Measurements from ENCODE around the gene PRICKLE3. TPM values are rescaled to one million over a fixed set of nuclear protein-coding genes. Genes with fewer than 3 reads are reported as not detected.

Gene PRICKLE3
- total RNA-seq, 1 donor from 2014 or later: 14.2 TPM

- no peaks in the 10 kb centered on the region for H3K9me3 Mint-ChIP-seq (ENCODE audit: unreplicated experiment)
Observed at GRCh38 chrX:49204709-49205108, 18.5 kb upstream of the PRICKLE3 start.

GRCh38 chrX:49204017-49204416 is 17.8 kb upstream of the PRICKLE3 start:
- H3K4me3 ChIP-seq (ENCODE audit: insufficient read depth, low read depth, low read length): no peak overlapping the region
- no peaks in the 10 kb centered on the region for H3K36me3 ChIP-seq (ENCODE audit: insufficient read depth, low read length)
- no peaks in the 10 kb centered on the region for H3K27me3 ChIP-seq (ENCODE audit: insufficient read depth, low read length)
- FAIRE-seq: no peak
- H2AFZ ChIP-seq (ENCODE audit: low read depth, low read length): no peak overlapping the region
- H3K27ac ChIP-seq (ENCODE audit: low read depth, low read length): no peak overlapping the region
- Mint-ChIP-seq H3K36me3 (ENCODE audit: low read depth, unreplicated experiment) (no peaks in the 10 kb centered on the region), H3K4me1 (ENCODE audit: low read depth, unreplicated experiment) (no peaks in the 10 kb centered on the region), H3K27ac (ENCODE audit: unreplicated experiment) (no peak overlapping the region), H3K27me3 (ENCODE audit: low read depth, unreplicated experiment) (peaks cover 3% of the 10 kb centered on the region), H3K9me3 (ENCODE audit: unreplicated experiment) (no peaks in the 10 kb centered on the region), H3K4me3 (ENCODE audit: unreplicated experiment) (peak overlapping the region; percentile 40)
- H3K4me1 ChIP-seq (ENCODE audit: insufficient read depth, low read length): no peaks in the 10 kb centered on the region
- H4K20me1 ChIP-seq (ENCODE audit: insufficient read depth, low read length): no peaks in the 10 kb centered on the region
- H3K9me3 ChIP-seq (ENCODE audit: insufficient read depth, low read depth, low read length): no peaks in the 10 kb centered on the region
- TF ChIP-seq CTCF (IDR thresholded peaks at IDR 0.05; ENCODE audit: insufficient read depth, low read depth, low read length): no peak
- no peak for TF ChIP-seq EZH2 (IDR thresholded peaks at IDR 0.05; ENCODE audit: insufficient read depth, low read length)
- H3K79me2 ChIP-seq (ENCODE audit: insufficient read depth, low read length): no peaks in the 10 kb centered on the region
- H3K4me2 ChIP-seq (ENCODE audit: low read length): no peak overlapping the region
- H3K9ac ChIP-seq (ENCODE audit: low read length): no peak overlapping the region
- DNase-seq (ENCODE audit: low read depth): no peak

More at GRCh38 chrX:49204709-49205108, 18.5 kb upstream of the PRICKLE3 start:
- H3K36me3 ChIP-seq (ENCODE audit: insufficient read depth, low read length): no peaks in the 10 kb centered on the region
- Mint-ChIP-seq H3K27me3 (ENCODE audit: low read depth, unreplicated experiment) (peaks cover 2% of the 10 kb centered on the region), H3K4me1 (ENCODE audit: low read depth, unreplicated experiment) (no peaks in the 10 kb centered on the region), H3K36me3 (ENCODE audit: low read depth, unreplicated experiment) (no peaks in the 10 kb centered on the region), H3K27ac (ENCODE audit: unreplicated experiment) (no peak overlapping the region), H3K4me3 (ENCODE audit: unreplicated experiment) (no peak overlapping the region)
- DNase-seq (ENCODE audit: low read depth) (no peak), FAIRE-seq (no peak)
- H3K27ac ChIP-seq (ENCODE audit: low read depth, low read length): no peak overlapping the region
- H3K9me3 ChIP-seq (ENCODE audit: insufficient read depth, low read depth, low read length): no peaks in the 10 kb centered on the region
- no peaks in the 10 kb centered on the region for H4K20me1 ChIP-seq (ENCODE audit: insufficient read depth, low read length)
- no peak overlapping the region for H3K9ac ChIP-seq (ENCODE audit: low read length)
- H2AFZ ChIP-seq (ENCODE audit: low read depth, low read length): no peak overlapping the region
- TF ChIP-seq CTCF (IDR thresholded peaks at IDR 0.05; ENCODE audit: insufficient read depth, low read depth, low read length) (no peak), EZH2 (IDR thresholded peaks at IDR 0.05; ENCODE audit: insufficient read depth, low read length) (no peak)
- H3K79me2 ChIP-seq (ENCODE audit: insufficient read depth, low read length): no peaks in the 10 kb centered on the region
- no peak overlapping the region for H3K4me2 ChIP-seq (ENCODE audit: low read length)
- H3K4me3 ChIP-seq (ENCODE audit: insufficient read depth, low read depth, low read length): no peak overlapping the region
- no peaks in the 10 kb centered on the region for H3K27me3 ChIP-seq (ENCODE audit: insufficient read depth, low read length)
- no peaks in the 10 kb centered on the region for H3K4me1 ChIP-seq (ENCODE audit: insufficient read depth, low read length)

- Histone ChIP-seq H3K36me3 (ENCODE audit: insufficient read depth, low read length) (no peaks in the 10 kb centered on the region), H4K20me1 (ENCODE audit: insufficient read depth, low read length) (no peaks in the 10 kb centered on the region), H3K4me1 (ENCODE audit: insufficient read depth, low read length) (no peaks in the 10 kb centered on the region), H3K9me3 (ENCODE audit: insufficient read depth, low read depth, low read length) (no peaks in the 10 kb centered on the region), H3K9ac (ENCODE audit: low read length) (no peak overlapping the region), H3K4me3 (ENCODE audit: insufficient read depth, low read depth, low read length) (no peak overlapping the region), H3K27me3 (ENCODE audit: insufficient read depth, low read length) (no peaks in the 10 kb centered on the region), H3K27ac (ENCODE audit: low read depth, low read length) (no peak overlapping the region), H3K4me2 (ENCODE audit: low read length) (no peak overlapping the region), H2AFZ (ENCODE audit: low read depth, low read length) (no peak overlapping the region), H3K79me2 (ENCODE audit: insufficient read depth, low read length) (no peaks in the 10 kb centered on the region)
- Mint-ChIP-seq H3K36me3 (ENCODE audit: low read depth, unreplicated experiment) (no peaks in the 10 kb centered on the region), H3K27me3 (ENCODE audit: low read depth, unreplicated experiment) (peaks cover 4% of the 10 kb centered on the region), H3K4me1 (ENCODE audit: low read depth, unreplicated experiment) (no peaks in the 10 kb centered on the region), H3K4me3 (ENCODE audit: unreplicated experiment) (peak overlapping the region; percentile 40), H3K9me3 (ENCODE audit: unreplicated experiment) (no peaks in the 10 kb centered on the region), H3K27ac (ENCODE audit: unreplicated experiment) (no peak overlapping the region)
- DNase-seq (ENCODE audit: low read depth): no peak
- no peak for FAIRE-seq
- TF ChIP-seq CTCF (IDR thresholded peaks at IDR 0.05; ENCODE audit: insufficient read depth, low read depth, low read length): no peak
Observed at GRCh38 chrX:49203536-49203935, 17.4 kb upstream of the PRICKLE3 start.
